Calu3 (cell line): Measurements from ENCODE around the gene XPR1. TPM values are rescaled to one million over a fixed set of nuclear protein-coding genes. Genes with fewer than 3 reads are reported as not detected.

ENCODE experiments used
- BruUV-seq: library from RNA; stranded (reverse); fragments of 400-500 nt; replicated peaks from 2 replicates; lab custom pipeline; 2021; lab: Mats Ljungman, UMichigan
- CTCF ChIA-PET: fragments of 300-600 bp; sonication (Branson Sonifier 250); formaldehyde crosslinking; loops from one replicate; lab custom pipeline; 2022; ENCODE audit warnings: antibody characterized with exemption; lab: Charles Lee
- DNase-seq: peaks from one replicate; pipeline ENCODE4 v3.0.0; 2022
- H3K27ac Mint-ChIP-seq: one replicate; pipeline ENCODE4 v1.8.0; 2022; ENCODE audit warnings: mixed read lengths; ENCODE audit not compliant: unreplicated experiment
- H3K27me3 Mint-ChIP-seq: one replicate; pipeline ENCODE4 v1.8.0; 2022; ENCODE audit warnings: mixed read lengths; ENCODE audit not compliant: unreplicated experiment
- H3K36me3 Mint-ChIP-seq: one replicate; pipeline ENCODE4 v1.8.0; 2022; ENCODE audit warnings: mild to moderate bottlenecking, moderate library complexity, mixed read lengths; ENCODE audit not compliant: insufficient read depth, unreplicated experiment
- H3K4me1 Mint-ChIP-seq: one replicate; pipeline ENCODE4 v1.8.0; 2022; ENCODE audit warnings: mild to moderate bottlenecking, low read depth, mixed read lengths; ENCODE audit not compliant: unreplicated experiment
- H3K4me3 Mint-ChIP-seq: one replicate; pipeline ENCODE4 v1.8.0; 2022; ENCODE audit warnings: mild to moderate bottlenecking, low read depth, moderate library complexity, mixed read lengths; ENCODE audit not compliant: unreplicated experiment
- H3K9me3 Mint-ChIP-seq: one replicate; pipeline ENCODE4 v1.8.0; 2022; ENCODE audit warnings: low read depth, mixed read lengths; ENCODE audit not compliant: unreplicated experiment
- CTCF ChIP-seq: fragments of 200-600 bp; IDR thresholded peaks from one replicate; pipeline ENCODE4 v1.8.0; 2022; ENCODE audit warnings: antibody characterized with exemption; ENCODE audit not compliant: unreplicated experiment
- intact Hi-C: fragments of 100-400 bp; cut with micrococcal nuclease; formaldehyde crosslinking; loops from one replicate; pipeline ENCODE4 v1.10.0; 2022; ENCODE audit not compliant: unreplicated experiment
- total RNA-seq: library from RNA; stranded (reverse); gene quantifications from 2 replicates; pipeline ENCODE4 v1.2.3, GENCODE V29; 2022

The XPR1 gene
- total RNA-seq, 1 experiment from 2014 or later: 44.5 TPM

- intact Hi-C loops: no loop called here
- no TSS peak for BruUV-seq
- DNase-seq: no peak
Measured at GRCh38 chr1:180627411-180627810, 4.4 kb upstream of the XPR1 start.

GRCh38 chr1:180628646-180629045 is 3.2 kb upstream of the XPR1 start:
- Mint-ChIP-seq H3K27ac (no peak overlapping the region), H3K9me3 (no peaks in the 10 kb centered on the region), H3K36me3 (no peaks in the 10 kb centered on the region), H3K4me1 (no peaks in the 10 kb centered on the region), H3K4me3 (no peak overlapping the region), H3K27me3 (peaks cover 16% of the 10 kb centered on the region)
- CTCF ChIA-PET: interaction anchor here (0.5 to 0.6 kb wide), 2 partner anchors 20 to 126 kb away, joined by 3 read pairs; partner anchors contain the start of gene ACBD6
- no TSS peak for BruUV-seq
- no peak for DNase-seq
- no peak for TF ChIP-seq CTCF
- intact Hi-C loops: no loop called here

More at GRCh38 chr1:180627411-180627810, 4.4 kb upstream of the XPR1 start:
- Mint-ChIP-seq H3K9me3 (no peaks in the 10 kb centered on the region), H3K27ac (no peak overlapping the region), H3K4me3 (no peak overlapping the region), H3K36me3 (no peaks in the 10 kb centered on the region), H3K4me1 (no peaks in the 10 kb centered on the region), H3K27me3 (peaks cover 16% of the 10 kb centered on the region)
- no peak for TF ChIP-seq CTCF
- CTCF ChIA-PET: no interaction called here

GRCh38 chr1:180630408-180631193 is 1.2 kb upstream of the XPR1 start:
- DNase-seq: no peak
- Mint-ChIP-seq H3K4me1 (no peaks in the 10 kb centered on the region), H3K27ac (no peak overlapping the region), H3K36me3 (no peaks in the 10 kb centered on the region), H3K9me3 (no peaks in the 10 kb centered on the region), H3K27me3 (peaks cover 15% of the 10 kb centered on the region), H3K4me3 (no peak overlapping the region)
- intact Hi-C loops: loop anchor here (5.0 kb wide), 1 partner anchor 232 kb away; no protein-coding TSS in a partner anchor
- TF ChIP-seq CTCF: no peak
- BruUV-seq: no TSS peak
- CTCF ChIA-PET: interaction anchor here (0.8 to 1.1 kb wide), 3 partner anchors 45 to 251 kb away, joined by 3 to 7 read pairs (median 3); no protein-coding TSS in a partner anchor

GRCh38 chr1:180631194-180631765 is 542 bp upstream of the XPR1 start:
- BruUV-seq: no TSS peak
- intact Hi-C loops: loop anchor here (5.0 kb wide), 1 partner anchor 231 kb away; no protein-coding TSS in a partner anchor
- H3K4me1 Mint-ChIP-seq: peaks cover 4% of the 10 kb centered on the region
- CTCF ChIA-PET: interaction anchor here (0.6 to 1.1 kb wide), 7 partner anchors 10 to 251 kb away, joined by 3 to 7 read pairs (median 3); no protein-coding TSS in a partner anchor
- TF ChIP-seq CTCF: no peak
- H3K4me3 Mint-ChIP-seq: no peak overlapping the region
- peaks cover 8% of the 10 kb centered on the region for H3K27me3 Mint-ChIP-seq
- H3K9me3 Mint-ChIP-seq: no peaks in the 10 kb centered on the region
- no peaks in the 10 kb centered on the region for H3K36me3 Mint-ChIP-seq
- no peak overlapping the region for H3K27ac Mint-ChIP-seq
- DNase-seq: no peak
